ENCODE measurements around the gene MYMK. TPM values are rescaled to one million over a fixed set of nuclear protein-coding genes. Genes with fewer than 3 reads are reported as not detected.

Gene MYMK
- total and polyA plus RNA-seq, 2 experiments from 2014 or later: 1.3 TPM; not detected in 1

- Histone ChIP-seq H3K9me2 (replicated peaks; ENCODE audit: insufficient read depth) (no peaks in the 10 kb centered on the region), H2AFZ (no peak overlapping the region), H3K79me2 (no peaks in the 10 kb centered on the region), H3K4me2 (no peak overlapping the region), H3K4me3 (no peak overlapping the region), H3K36me3 (replicated peaks; ENCODE audit: insufficient read depth, low read depth) (no peaks in the 10 kb centered on the region), H3K27me3 (no peaks in the 10 kb centered on the region), H3K4me1 (ENCODE audit: insufficient read depth) (peaks cover 17% of the 10 kb centered on the region), H3K9me3 (ENCODE audit: low read depth) (no peaks in the 10 kb centered on the region), H4K20me1 (ENCODE audit: insufficient read depth, poor library complexity, severe bottlenecking) (no peaks in the 10 kb centered on the region), H3K27ac (no peak overlapping the region)
- no peak for TF ChIP-seq EZH2phosphoT487 (IDR thresholded peaks at IDR 0.05; ENCODE audit: low read depth, severe bottlenecking, unreplicated experiment)
- no peak for TF ChIP-seq EZH2 (IDR thresholded peaks at IDR 0.05; ENCODE audit: borderline replicate concordance)
- no peak for TF ChIP-seq CTCF (IDR thresholded peaks at IDR 0.05; ENCODE audit: poor library complexity)
- 84% methylated on average over 14 of the region's 14 CpGs for WGBS (ENCODE audit: low lambda C conversion rate, missing lambda C conversion rate)
- no peak for DNase-seq (ENCODE audit: low spot score)
These were observed 13.4 kb upstream of the MYMK start for GRCh38 chr9:133538176-133538575.

- no peak for DNase-seq (ENCODE audit: low spot score)
- Histone ChIP-seq H3K27me3 (no peaks in the 10 kb centered on the region), H3K4me2 (no peak overlapping the region), H3K9me3 (ENCODE audit: low read depth) (no peaks in the 10 kb centered on the region), H3K9me2 (replicated peaks; ENCODE audit: insufficient read depth) (no peaks in the 10 kb centered on the region), H3K4me1 (ENCODE audit: insufficient read depth) (peaks cover 17% of the 10 kb centered on the region), H2AFZ (no peak overlapping the region), H3K4me3 (no peak overlapping the region), H3K36me3 (replicated peaks; ENCODE audit: insufficient read depth, low read depth) (no peaks in the 10 kb centered on the region), H3K79me2 (no peaks in the 10 kb centered on the region), H3K27ac (no peak overlapping the region), H4K20me1 (ENCODE audit: insufficient read depth, poor library complexity, severe bottlenecking) (no peaks in the 10 kb centered on the region)
- TF ChIP-seq EZH2 (IDR thresholded peaks at IDR 0.05; ENCODE audit: borderline replicate concordance) (no peak), EZH2phosphoT487 (IDR thresholded peaks at IDR 0.05; ENCODE audit: low read depth, severe bottlenecking, unreplicated experiment) (no peak), CTCF (IDR thresholded peaks at IDR 0.05; ENCODE audit: poor library complexity) (no peak)
- 93% methylated on average over 15 of the region's 16 CpGs for WGBS (ENCODE audit: low lambda C conversion rate, missing lambda C conversion rate)
These were observed 12.5 kb upstream of the MYMK start for GRCh38 chr9:133537257-133537656.

- no peaks in the 10 kb centered on the region for H3K27me3 ChIP-seq
- no peak for TF ChIP-seq EZH2phosphoT487 (IDR thresholded peaks at IDR 0.05; ENCODE audit: low read depth, severe bottlenecking, unreplicated experiment)
- TF ChIP-seq EZH2 (IDR thresholded peaks at IDR 0.05; ENCODE audit: borderline replicate concordance): no peak
- TF ChIP-seq CTCF (IDR thresholded peaks at IDR 0.05; ENCODE audit: poor library complexity): no peak
These were observed 11.8 kb upstream of the MYMK start for GRCh38 chr9:133536536-133536935.

GRCh38 chr9:133536080-133536479 lies 11.3 kb upstream of the MYMK start:
- Histone ChIP-seq H2AFZ (no peak overlapping the region), H3K9me3 (ENCODE audit: low read depth) (no peaks in the 10 kb centered on the region), H3K4me1 (ENCODE audit: insufficient read depth) (peaks cover 17% of the 10 kb centered on the region), H3K27me3 (no peaks in the 10 kb centered on the region), H4K20me1 (ENCODE audit: insufficient read depth, poor library complexity, severe bottlenecking) (no peaks in the 10 kb centered on the region), H3K4me3 (no peak overlapping the region), H3K9me2 (replicated peaks; ENCODE audit: insufficient read depth) (no peaks in the 10 kb centered on the region), H3K36me3 (replicated peaks; ENCODE audit: insufficient read depth, low read depth) (no peaks in the 10 kb centered on the region), H3K4me2 (no peak overlapping the region), H3K27ac (no peak overlapping the region), H3K79me2 (no peaks in the 10 kb centered on the region)
- DNase-seq (ENCODE audit: low spot score): no peak
- no peak for TF ChIP-seq EZH2phosphoT487 (IDR thresholded peaks at IDR 0.05; ENCODE audit: low read depth, severe bottlenecking, unreplicated experiment)
- no peak for TF ChIP-seq CTCF (IDR thresholded peaks at IDR 0.05; ENCODE audit: poor library complexity)
- no peak for TF ChIP-seq EZH2 (IDR thresholded peaks at IDR 0.05; ENCODE audit: borderline replicate concordance)
- WGBS (ENCODE audit: low lambda C conversion rate, missing lambda C conversion rate): 85% methylated on average over 11 of the region's 11 CpGs

More at GRCh38 chr9:133536536-133536935, 11.8 kb upstream of the MYMK start:
- H3K9me2 ChIP-seq (replicated peaks; ENCODE audit: insufficient read depth): no peaks in the 10 kb centered on the region
- H3K4me3 ChIP-seq: no peak overlapping the region
- no peaks in the 10 kb centered on the region for H3K36me3 ChIP-seq (replicated peaks; ENCODE audit: insufficient read depth, low read depth)
- peaks cover 17% of the 10 kb centered on the region for H3K4me1 ChIP-seq (ENCODE audit: insufficient read depth)
- H4K20me1 ChIP-seq (ENCODE audit: insufficient read depth, poor library complexity, severe bottlenecking): no peaks in the 10 kb centered on the region
- no peaks in the 10 kb centered on the region for H3K9me3 ChIP-seq (ENCODE audit: low read depth)
- no peak for DNase-seq (ENCODE audit: low spot score)
- H2AFZ ChIP-seq: no peak overlapping the region
- H3K79me2 ChIP-seq: no peaks in the 10 kb centered on the region
- H3K27ac ChIP-seq: no peak overlapping the region
- no peak overlapping the region for H3K4me2 ChIP-seq
- 94% methylated on average over 9 of the region's 9 CpGs for WGBS (ENCODE audit: low lambda C conversion rate, missing lambda C conversion rate)

Measured in hepatocyte (in vitro differentiated cells).